ENCODE results near the gene TAF4. TPM values are rescaled to one million over a fixed set of nuclear protein-coding genes. Genes with fewer than 3 reads are reported as not detected.
"Not testable (repeated sequence)": the region's sequence is repeated elsewhere in the genome, so short reads cannot be mapped to it uniquely, and the experiment has no call there.

Gene TAF4
- total RNA-seq, 1 experiment from 2014 or later = 6.1 TPM

GRCh38 chr20:62080249-62080990, 14.7 kb upstream of the TAF4 start:
- DNase-seq (ENCODE audit: low read depth) = no peak

- no peak for DNase-seq (ENCODE audit: low read depth)
Measured at GRCh38 chr20:62079166-62079565, 13.5 kb upstream of the TAF4 start.

- DNase-seq (ENCODE audit: low read depth) = no peak
Measured at GRCh38 chr20:62073323-62073722, 7.6 kb upstream of the TAF4 start.

- DNase-seq (ENCODE audit: low read depth) = not testable (repeated sequence)
Measured at GRCh38 chr20:62071669-62072430, 6.2 kb upstream of the TAF4 start.

GRCh38 chr20:62069741-62070216, 4.1 kb upstream of the TAF4 start:
- peak; percentile 50 for DNase-seq (ENCODE audit: low read depth)

- DNase-seq (ENCODE audit: low read depth) = no peak
Measured at GRCh38 chr20:62068997-62069396, 3.3 kb upstream of the TAF4 start.

GRCh38 chr20:62067547-62068260, 2.0 kb upstream of the TAF4 start:
- no peak for DNase-seq (ENCODE audit: low read depth)

- DNase-seq (ENCODE audit: low read depth) = no peak
Measured at GRCh38 chr20:62066983-62067433, 1.3 kb upstream of the TAF4 start.

- peak; percentile 27 for DNase-seq (ENCODE audit: low read depth)
Measured at GRCh38 chr20:62066339-62066982, 780 bp upstream of the TAF4 start.

- no peak for DNase-seq (ENCODE audit: low read depth)
Measured at GRCh38 chr20:62064770-62065673, 659 bp downstream of the TAF4 start.

GRCh38 chr20:62063981-62064769, 1.5 kb downstream of the TAF4 start:
- DNase-seq (ENCODE audit: low read depth) = no peak

- DNase-seq (ENCODE audit: low read depth) = no peak
Measured at GRCh38 chr20:62063315-62063980, 2.2 kb downstream of the TAF4 start.

GRCh38 chr20:62062661-62063314, 2.9 kb downstream of the TAF4 start:
- no peak for DNase-seq (ENCODE audit: low read depth)

- no peak for DNase-seq (ENCODE audit: low read depth)
Measured at GRCh38 chr20:62061851-62062423, 3.7 kb downstream of the TAF4 start.

- DNase-seq (ENCODE audit: low read depth) = no peak
Measured at GRCh38 chr20:62060631-62061541, 4.8 kb downstream of the TAF4 start.

GRCh38 chr20:62059920-62060630, 5.6 kb downstream of the TAF4 start:
- DNase-seq (ENCODE audit: low read depth) = no peak
